Lower leg skin (tissue), 4 donors: ENCODE data around the gene CBX4. TPM values are rescaled to one million over a fixed set of nuclear protein-coding genes. Genes with fewer than 3 reads are reported as not detected.

Source experiments
- DNase-seq, 2 donors: peaks; one replicate each; pipeline ENCODE4 v3.0.0-alpha.2; 2019; ENCODE audit warnings: low spot score in 2 of 2
- H3K4me3 ChIP-seq: fragments of 200-600 bp; sonication (generic); 2 replicates; pipeline ENCODE4 v1.5.1; 2017; ENCODE audit warnings: mild to moderate bottlenecking, low read depth; ENCODE audit not compliant: poor library complexity, severe bottlenecking
- CTCF ChIP-seq, 3 donors: fragments of 450-650 bp; IDR thresholded peaks; one replicate each; pipeline ENCODE4 v1.5.1; 2016; ENCODE audit warnings: antibody characterized with exemption in 3 of 3, mild to moderate bottlenecking in 3 of 3, moderate library complexity in 2 of 3
- POLR2A ChIP-seq, 2 donors: fragments of 450-650 bp; IDR thresholded peaks; one replicate each; pipeline ENCODE4 v1.6.1; 2016 to 2017; ENCODE audit warnings: antibody characterized with exemption in 2 of 2, mild to moderate bottlenecking in 1 of 2, moderate library complexity in 1 of 2
- WGBS, 2 donors: methylation state at CpG; one replicate each; pipeline ENCODE4 v1.1.5; 2018; 5-methylcytosine and 5-hydroxymethylcytosine counted together
- intact Hi-C: fragments of 100-400 bp; cut with DNase I; formaldehyde crosslinking; loops from one replicate; pipeline ENCODE4 v1.15.0; 2023; ENCODE audit warnings: low total_unique reads
- total RNA-seq, 4 donors: library from RNA; depleted of rRNA; stranded (reverse); fragments of >200 nt; gene quantifications; one replicate each; pipeline ENCODE4 v1.1.0, GENCODE V29; 2016

The CBX4 gene
- total RNA-seq, 4 donors from 2014 or later: 30.2 to 35.6 (median 32.2) TPM

- WGBS, 2 donors: 10 to 14% methylated on average over 22 of the region's 22 CpGs
- TF ChIP-seq POLR2A (IDR thresholded peaks at IDR 0.05) (no peak), CTCF (IDR thresholded peaks at IDR 0.05) (no peak)
- intact Hi-C loops: no loop called here
- no peak for DNase-seq
- no peak overlapping the region for H3K4me3 ChIP-seq
Observed at GRCh38 chr17:79792341-79792871, 46.8 kb downstream of the CBX4 start.

- intact Hi-C loops: no loop called here
- no peak for DNase-seq
Observed at GRCh38 chr17:79791735-79792161, 47.5 kb downstream of the CBX4 start.

GRCh38 chr17:79790805-79791734 is 48.2 kb downstream of the CBX4 start:
- WGBS, 2 donors: 5% methylated on average over 34 to 65 of the region's 68 CpGs
- intact Hi-C loops: no loop called here
- TF ChIP-seq POLR2A (IDR thresholded peaks at IDR 0.05): no peak
- TF ChIP-seq CTCF (IDR thresholded peaks at IDR 0.05): no peak
- no peak overlapping the region for H3K4me3 ChIP-seq
- DNase-seq: no peak

More at GRCh38 chr17:79791735-79792161, 47.5 kb downstream of the CBX4 start:
- TF ChIP-seq POLR2A (IDR thresholded peaks at IDR 0.05): no peak
- no peak for TF ChIP-seq CTCF (IDR thresholded peaks at IDR 0.05)
- WGBS, 2 donors: 3 to 4% methylated on average over 20 to 26 of the region's 26 CpGs
- H3K4me3 ChIP-seq: no peak overlapping the region

- intact Hi-C loops: no loop called here
- WGBS, 2 donors: 5 to 9% methylated on average over 33 to 56 of the region's 74 CpGs
- H3K4me3 ChIP-seq: no peak overlapping the region
Observed at GRCh38 chr17:79789943-79790804, 49.1 kb downstream of the CBX4 start.

More at GRCh38 chr17:79789943-79790804, 49.1 kb downstream of the CBX4 start:
- no peak for DNase-seq
- no peak for TF ChIP-seq POLR2A (IDR thresholded peaks at IDR 0.05)
- TF ChIP-seq CTCF (IDR thresholded peaks at IDR 0.05): no peak
